GM12892 (cell line): ENCODE measurements around the gene AP1G2.

Source experiments
- DNase-seq: peaks from one replicate; pipeline ENCODE4 v3.0.0; 2011; ENCODE audit not compliant: insufficient read length
- FAIRE-seq: peaks from 2 replicates; lab custom pipeline; 2011; peaks lifted over from hg19 to GRCh38; lab: Jason Lieb, UNC
- POLR2A ChIP-seq: IDR thresholded peaks from 2 replicates; pipeline ENCODE4 v1.6.1; 2011; ENCODE audit warnings: low read depth, low read length, control low read depth
- POLR2AphosphoS5 ChIP-seq: IDR thresholded peaks from 2 replicates; pipeline ENCODE4 v1.6.1; 2011; ENCODE audit warnings: low read depth, low read length, control low read depth
- TAF1 ChIP-seq: IDR thresholded peaks from 2 replicates; pipeline ENCODE4 v1.6.1; 2011; ENCODE audit warnings: low read depth, mild to moderate bottlenecking, control low read depth, low read length, borderline replicate concordance

Gene AP1G2

GRCh38 chr14:23568021-23568599, 519 bp upstream of the AP1G2 start:
- no peak for DNase-seq
- TF ChIP-seq POLR2A (no peak), POLR2AphosphoS5 (no peak), TAF1 (no peak)
- no peak for FAIRE-seq

- no peak for FAIRE-seq
- TF ChIP-seq POLR2AphosphoS5 (no peak), POLR2A (no peak), TAF1 (no peak)
- no peak for DNase-seq
Measured at GRCh38 chr14:23566778-23567185, 809 bp downstream of the AP1G2 start.

- FAIRE-seq (no peak), DNase-seq (no peak)
- TF ChIP-seq TAF1 (no peak), POLR2AphosphoS5 (no peak), POLR2A (no peak)
Measured at GRCh38 chr14:23566112-23566777, 1.3 kb downstream of the AP1G2 start.

- no peak for DNase-seq
- TF ChIP-seq TAF1 (0 out of 2 replicates have a peak, but pooled peaks have one; percentile 6), POLR2A (0 out of 2 replicates have a peak, but pooled peaks have one; percentile 10), POLR2AphosphoS5 (no peak)
- no peak for FAIRE-seq
Measured at GRCh38 chr14:23565626-23566025, 2.0 kb downstream of the AP1G2 start.

GRCh38 chr14:23564876-23565275, 2.7 kb downstream of the AP1G2 start:
- no peak for TF ChIP-seq POLR2A
- no peak for TF ChIP-seq TAF1
- FAIRE-seq, result no peak
- no peak for DNase-seq

GRCh38 chr14:23564181-23564812, 3.3 kb downstream of the AP1G2 start:
- DNase-seq (no peak), FAIRE-seq (no peak)
- TF ChIP-seq POLR2A (no peak), TAF1 (no peak), POLR2AphosphoS5 (no peak)

- DNase-seq, result no peak
- FAIRE-seq, result no peak
- TF ChIP-seq POLR2AphosphoS5 (peak; percentile 6; the same call in 1 of the 2 replicates), POLR2A (no peak), TAF1 (no peak)
Measured at GRCh38 chr14:23563473-23564180, 4.0 kb downstream of the AP1G2 start.

- DNase-seq (no peak), FAIRE-seq (peak; percentile 48)
- no peak; the same call in 1 of the 2 replicates for TF ChIP-seq POLR2A
- TF ChIP-seq TAF1, result no peak
- no peak for TF ChIP-seq POLR2AphosphoS5
Measured at GRCh38 chr14:23562822-23563472, 4.6 kb downstream of the AP1G2 start.

GRCh38 chr14:23561873-23562821, 5.4 kb downstream of the AP1G2 start:
- FAIRE-seq, result no peak
- no peak for DNase-seq
- TF ChIP-seq TAF1 (no peak), POLR2A (no peak), POLR2AphosphoS5 (no peak)

- no peak for DNase-seq
- no peak for FAIRE-seq
- TF ChIP-seq TAF1, result no peak
- no peak for TF ChIP-seq POLR2AphosphoS5
- no peak for TF ChIP-seq POLR2A
Measured at GRCh38 chr14:23561259-23561658, 6.3 kb downstream of the AP1G2 start.
